ENCODE results near the gene MED20.
"Not testable (repeated sequence)": the region's sequence is repeated elsewhere in the genome, so short reads cannot be mapped to it uniquely, and the experiment has no call there.

MED20 gene

GRCh38 chr6:41920921-41921711 lies at the start of gene MED20, which contains the start of gene BYSL:
TSS of gene MED20 (minus strand) at chr6:41921139. CDS start at chr6:41921018, 121 bp downstream.
TSS of gene BYSL (plus strand) at chr6:41921499. CDS start at chr6:41921563, 64 bp downstream.
- peak; percentile 84 for DNase-seq

- no peak for DNase-seq
Measured at GRCh38 chr6:41970436-41970846, 49.5 kb upstream of the MED20 start.

GRCh38 chr6:41967312-41968287 lies 46.7 kb upstream of the MED20 start:
- DNase-seq: no peak

GRCh38 chr6:41966961-41967311 lies 46.0 kb upstream of the MED20 start:
- DNase-seq: no peak

- DNase-seq: no peak
Measured at GRCh38 chr6:41966214-41966920, 45.4 kb upstream of the MED20 start.

- no peak for DNase-seq
Measured at GRCh38 chr6:41965429-41966213, 44.7 kb upstream of the MED20 start.

- DNase-seq: no peak
Measured at GRCh38 chr6:41964201-41964887, 43.4 kb upstream of the MED20 start.

- DNase-seq: no peak
Measured at GRCh38 chr6:41963371-41963770, 42.4 kb upstream of the MED20 start.

GRCh38 chr6:41960028-41960427 lies 39.1 kb upstream of the MED20 start:
- no peak for DNase-seq

- DNase-seq: no peak
Measured at GRCh38 chr6:41958022-41958856, 37.3 kb upstream of the MED20 start.

- no peak for DNase-seq
Measured at GRCh38 chr6:41957117-41957516, 36.2 kb upstream of the MED20 start.

GRCh38 chr6:41955412-41955811 lies 34.5 kb upstream of the MED20 start:
- DNase-seq: no peak

GRCh38 chr6:41954668-41955067 lies 33.7 kb upstream of the MED20 start:
- no peak for DNase-seq

GRCh38 chr6:41947581-41948220 lies 26.8 kb upstream of the MED20 start:
- DNase-seq: no peak

GRCh38 chr6:41943456-41943855 lies 22.5 kb upstream of the MED20 start:
- DNase-seq: no peak

- DNase-seq: not testable (repeated sequence)
Measured at GRCh38 chr6:41942882-41943281, 21.9 kb upstream of the MED20 start.

- no peak for DNase-seq
Measured at GRCh38 chr6:41942067-41942851, 21.3 kb upstream of the MED20 start.

GRCh38 chr6:41941280-41942066 lies 20.5 kb upstream of the MED20 start, which contains the start of gene CCND3:
TSS of gene CCND3 (minus strand) at chr6:41941808. CDS start at chr6:41941649, 159 bp downstream.
- peak; percentile 85 for DNase-seq

Data from NCI-H1048 (cell line).